ENCODE results near the gene CRADD.

CRADD gene

DNA sequence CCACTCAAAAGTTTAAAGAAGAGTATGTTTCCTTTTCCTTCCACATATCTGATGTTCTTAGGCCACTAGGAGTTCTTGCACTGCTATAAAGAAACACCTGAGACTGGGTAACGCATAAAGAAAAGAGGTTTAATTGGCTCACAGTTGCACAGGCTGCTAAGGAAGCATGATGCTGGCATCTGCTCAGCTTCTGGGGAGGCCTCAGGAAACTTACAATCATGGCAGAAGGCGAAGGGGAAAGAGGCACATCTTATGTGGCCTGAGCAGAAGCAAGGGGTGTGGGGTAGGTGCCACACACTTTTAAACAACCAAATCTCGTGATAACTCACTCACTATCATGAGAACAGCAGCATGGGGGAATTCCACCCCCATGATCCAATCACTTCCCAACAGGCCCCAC, 7.7 kb upstream of the CRADD start:
- no peak for DNase-seq
- no peak overlapping the region for H3K4me3 ChIP-seq

DNA sequence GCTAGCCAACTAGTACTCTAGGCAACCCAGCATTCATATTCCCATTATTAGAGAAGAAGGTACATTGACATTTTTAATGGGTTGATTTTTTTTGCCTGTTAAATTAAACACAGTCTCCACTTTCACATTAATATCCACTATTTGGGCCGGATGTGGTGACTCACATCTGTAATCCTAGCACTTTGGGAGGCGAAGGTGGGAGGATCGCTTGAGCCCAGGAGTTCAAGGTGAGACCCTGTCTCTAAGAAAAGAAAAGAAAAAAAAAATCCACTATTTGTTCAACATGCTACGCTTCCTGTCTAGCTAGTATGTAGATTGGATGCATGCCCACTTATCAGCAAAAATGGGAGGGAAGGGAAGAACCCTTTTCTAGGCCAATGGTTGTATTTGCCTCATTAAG, 7.1 kb upstream of the CRADD start:
- Histone ChIP-seq H3K4me1 (no peaks in the 10 kb centered on the region), H3K27me3 (no peaks in the 10 kb centered on the region), H3K4me3 (no peak overlapping the region), H3K9me3 (no peaks in the 10 kb centered on the region), H3K36me3 (no peaks in the 10 kb centered on the region), H3K27ac (no peak overlapping the region)
- DNase-seq = no peak
- intact Hi-C loops (cut with DNase I; ENCODE audit: low total_unique reads) = no loop called here
- TF ChIP-seq, protein P1, sequence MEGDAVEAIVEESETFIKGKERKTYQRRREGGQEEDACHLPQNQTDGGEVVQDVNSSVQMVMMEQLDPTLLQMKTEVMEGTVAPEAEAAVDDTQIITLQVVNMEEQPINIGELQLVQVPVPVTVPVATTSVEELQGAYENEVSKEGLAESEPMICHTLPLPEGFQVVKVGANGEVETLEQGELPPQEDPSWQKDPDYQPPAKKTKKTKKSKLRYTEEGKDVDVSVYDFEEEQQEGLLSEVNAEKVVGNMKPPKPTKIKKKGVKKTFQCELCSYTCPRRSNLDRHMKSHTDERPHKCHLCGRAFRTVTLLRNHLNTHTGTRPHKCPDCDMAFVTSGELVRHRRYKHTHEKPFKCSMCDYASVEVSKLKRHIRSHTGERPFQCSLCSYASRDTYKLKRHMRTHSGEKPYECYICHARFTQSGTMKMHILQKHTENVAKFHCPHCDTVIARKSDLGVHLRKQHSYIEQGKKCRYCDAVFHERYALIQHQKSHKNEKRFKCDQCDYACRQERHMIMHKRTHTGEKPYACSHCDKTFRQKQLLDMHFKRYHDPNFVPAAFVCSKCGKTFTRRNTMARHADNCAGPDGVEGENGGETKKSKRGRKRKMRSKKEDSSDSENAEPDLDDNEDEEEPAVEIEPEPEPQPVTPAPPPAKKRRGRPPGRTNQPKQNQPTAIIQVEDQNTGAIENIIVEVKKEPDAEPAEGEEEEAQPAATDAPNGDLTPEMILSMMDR (IDR thresholded peaks at IDR 0.05) = no peak

More for the DNA sequence above, 7.7 kb upstream of the CRADD start:
- Histone ChIP-seq H3K4me1 (no peaks in the 10 kb centered on the region), H3K27ac (no peak overlapping the region), H3K9me3 (no peaks in the 10 kb centered on the region), H3K36me3 (no peaks in the 10 kb centered on the region), H3K27me3 (no peaks in the 10 kb centered on the region)
- TF ChIP-seq, protein P1 (IDR thresholded peaks at IDR 0.05) = no peak
- intact Hi-C loops (cut with DNase I; ENCODE audit: low total_unique reads) = no loop called here

DNA sequence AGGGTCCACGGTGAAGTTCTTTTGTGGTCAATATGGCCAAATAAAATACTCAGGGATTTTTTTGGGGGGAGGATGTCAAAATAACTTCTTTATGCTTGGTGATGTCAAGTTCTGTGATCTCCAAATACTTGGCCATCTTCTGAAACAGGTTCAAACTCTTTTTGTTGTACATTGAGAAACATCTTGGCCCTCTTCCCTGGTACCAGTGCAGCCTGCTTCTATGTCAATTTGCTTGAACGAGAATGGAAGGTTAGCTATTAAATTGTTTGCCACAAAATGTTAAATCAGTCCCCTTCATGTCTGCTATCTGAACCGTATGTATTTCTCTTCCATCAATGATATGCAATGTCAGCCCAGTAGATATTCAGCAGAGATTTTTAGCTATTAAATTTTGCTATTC, 6.1 kb upstream of the CRADD start:
- H3K36me3 ChIP-seq = no peaks in the 10 kb centered on the region
- no peak overlapping the region for H3K4me3 ChIP-seq
- no peak for DNase-seq
- no peaks in the 10 kb centered on the region for H3K27me3 ChIP-seq
- no peaks in the 10 kb centered on the region for H3K4me1 ChIP-seq
- intact Hi-C loops (cut with DNase I; ENCODE audit: low total_unique reads) = no loop called here
- no peaks in the 10 kb centered on the region for H3K9me3 ChIP-seq
- no peak overlapping the region for H3K27ac ChIP-seq
- TF ChIP-seq, protein P1 (IDR thresholded peaks at IDR 0.05) = no peak

DNA sequence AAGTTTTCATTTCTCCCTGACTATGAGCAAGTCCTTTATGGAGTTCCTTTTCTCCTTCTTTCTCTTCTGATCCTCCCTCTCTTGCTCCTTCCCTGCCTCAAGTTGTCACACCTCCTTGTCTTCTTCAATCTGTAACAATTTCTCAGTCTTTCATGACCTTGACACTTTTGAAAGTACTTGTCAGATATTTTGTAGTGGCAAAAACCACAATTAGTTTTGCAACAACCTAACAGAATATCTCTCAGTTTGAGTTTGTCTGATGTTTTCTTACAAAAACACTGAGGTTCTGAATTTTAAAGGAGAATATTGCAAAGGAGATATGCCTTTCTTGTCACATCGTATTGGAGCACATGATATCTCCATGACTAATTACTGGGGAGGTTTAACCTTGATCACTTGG, 4.1 kb upstream of the CRADD start:
- Histone ChIP-seq H3K27me3 (no peaks in the 10 kb centered on the region), H3K9me3 (no peaks in the 10 kb centered on the region), H3K4me3 (no peak overlapping the region), H3K4me1 (peaks cover 0 to 3% (median 2%) of the 10 kb centered on the region in 4 donors), H3K27ac (no peak overlapping the region), H3K36me3 (no peaks in the 10 kb centered on the region)
- TF ChIP-seq, protein P1 (IDR thresholded peaks at IDR 0.05) = no peak
- no peak for DNase-seq
- intact Hi-C loops (cut with DNase I; ENCODE audit: low total_unique reads) = no loop called here

DNA sequence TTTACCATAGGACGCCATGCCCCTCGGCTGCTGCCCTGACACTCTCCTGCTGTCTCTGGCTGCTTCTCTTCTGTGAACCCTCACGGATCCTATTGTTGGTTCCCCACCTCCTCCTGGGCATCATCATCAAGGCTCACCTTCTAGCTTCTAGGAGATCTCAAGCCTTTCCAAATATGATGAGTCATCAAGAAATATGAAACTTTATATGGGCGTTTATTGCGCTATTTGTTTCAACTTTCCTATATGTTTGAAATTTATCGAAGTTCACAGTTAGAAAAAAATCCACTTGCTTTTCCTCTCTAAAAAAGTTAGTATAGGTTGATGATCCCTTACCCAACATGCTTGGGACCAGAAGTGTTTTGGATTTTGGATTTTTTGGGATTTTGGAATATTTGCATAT, 2.8 kb upstream of the CRADD start:
- no peak overlapping the region for H3K27ac ChIP-seq
- H3K9me3 ChIP-seq = no peaks in the 10 kb centered on the region
- no peaks in the 10 kb centered on the region for H3K27me3 ChIP-seq
- peaks cover 0 to 3% (median 0%) of the 10 kb centered on the region in 3 donors for H3K36me3 ChIP-seq
- DNase-seq = no peak
- TF ChIP-seq, protein P1 (IDR thresholded peaks at IDR 0.05) = no peak
- no peak overlapping the region for H3K4me3 ChIP-seq
- intact Hi-C loops (cut with DNase I; ENCODE audit: low total_unique reads) = no loop called here
- peaks cover 0 to 14% (median 11%) of the 10 kb centered on the region in 4 donors for H3K4me1 ChIP-seq

Data from tibial artery (tissue), 4 donors.